Measurements from ENCODE around the gene CDK3.

CDK3 gene

GRCh38 chr17:76009969-76010661 is 9.5 kb downstream of the CDK3 start:
- no peak for TF ChIP-seq EP300 (IDR thresholded peaks at IDR 0.05; ENCODE audit: borderline replicate concordance)
- no peak for TF ChIP-seq EGR1 (IDR thresholded peaks at IDR 0.05)
- TF ChIP-seq CREB1 (IDR thresholded peaks at IDR 0.05; ENCODE audit: low read depth) = no peak
- no peak for TF ChIP-seq TCF12 (IDR thresholded peaks at IDR 0.05; ENCODE audit: low read depth)
- TF ChIP-seq FOXM1 (IDR thresholded peaks at IDR 0.05; ENCODE audit: borderline replicate concordance, low read depth) = no peak
- no peak for TF ChIP-seq USF1 (IDR thresholded peaks at IDR 0.05)
- no peak for TF ChIP-seq YY1 (IDR thresholded peaks at IDR 0.05; ENCODE audit: low read depth)

DNA sequence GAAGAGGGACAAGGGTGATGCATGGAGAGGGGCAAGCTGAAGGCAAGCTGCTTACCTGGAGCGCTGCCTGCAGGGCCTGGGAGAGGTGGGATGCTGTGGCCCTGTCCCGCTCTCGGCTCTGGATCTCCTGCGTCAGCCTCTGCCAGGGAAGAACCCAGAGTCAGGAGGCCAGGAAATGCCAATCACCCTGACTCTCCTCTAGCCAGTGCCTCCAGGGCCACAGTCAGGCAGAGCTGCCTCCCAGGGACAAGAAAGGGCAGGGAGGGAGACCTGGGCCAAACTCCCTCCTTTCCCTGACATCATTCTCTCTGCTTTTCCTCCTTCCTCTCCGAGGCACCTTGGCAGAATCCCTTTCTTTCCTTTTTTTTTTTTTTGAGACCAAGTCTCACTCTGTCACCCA is 11.3 kb downstream of the CDK3 start:
- TF ChIP-seq YY1 (IDR thresholded peaks at IDR 0.05; ENCODE audit: low read depth) = no peak
- TF ChIP-seq FOXM1 (IDR thresholded peaks at IDR 0.05; ENCODE audit: borderline replicate concordance, low read depth) = no peak
- no peak for TF ChIP-seq RAD21 (IDR thresholded peaks at IDR 0.05; ENCODE audit: low read depth)
- TF ChIP-seq REST (IDR thresholded peaks at IDR 0.05; ENCODE audit: low read depth) = no peak
- no peak for TF ChIP-seq USF1 (IDR thresholded peaks at IDR 0.05)

GRCh38 chr17:76013377-76013932 is 12.8 kb downstream of the CDK3 start:
- TF ChIP-seq EP300 (IDR thresholded peaks at IDR 0.05; ENCODE audit: borderline replicate concordance) (no peak), EGR1 (IDR thresholded peaks at IDR 0.05) (no peak), TCF12 (IDR thresholded peaks at IDR 0.05; ENCODE audit: low read depth) (no peak), FOXM1 (IDR thresholded peaks at IDR 0.05; ENCODE audit: borderline replicate concordance, low read depth) (no peak), USF1 (IDR thresholded peaks at IDR 0.05) (no peak), RAD21 (IDR thresholded peaks at IDR 0.05; ENCODE audit: low read depth) (no peak), CEBPB (IDR thresholded peaks at IDR 0.05) (no peak), TEAD4 (IDR thresholded peaks at IDR 0.05) (no peak), TAF1 (IDR thresholded peaks at IDR 0.05; ENCODE audit: low read depth) (no peak), ZBTB7A (IDR thresholded peaks at IDR 0.05; ENCODE audit: low read depth) (no peak), REST (IDR thresholded peaks at IDR 0.05; ENCODE audit: low read depth) (no peak), MAX (IDR thresholded peaks at IDR 0.05) (no peak), NFIC (IDR thresholded peaks at IDR 0.05) (no peak), CREB1 (IDR thresholded peaks at IDR 0.05; ENCODE audit: low read depth) (no peak), YY1 (IDR thresholded peaks at IDR 0.05; ENCODE audit: low read depth) (no peak)

DNA sequence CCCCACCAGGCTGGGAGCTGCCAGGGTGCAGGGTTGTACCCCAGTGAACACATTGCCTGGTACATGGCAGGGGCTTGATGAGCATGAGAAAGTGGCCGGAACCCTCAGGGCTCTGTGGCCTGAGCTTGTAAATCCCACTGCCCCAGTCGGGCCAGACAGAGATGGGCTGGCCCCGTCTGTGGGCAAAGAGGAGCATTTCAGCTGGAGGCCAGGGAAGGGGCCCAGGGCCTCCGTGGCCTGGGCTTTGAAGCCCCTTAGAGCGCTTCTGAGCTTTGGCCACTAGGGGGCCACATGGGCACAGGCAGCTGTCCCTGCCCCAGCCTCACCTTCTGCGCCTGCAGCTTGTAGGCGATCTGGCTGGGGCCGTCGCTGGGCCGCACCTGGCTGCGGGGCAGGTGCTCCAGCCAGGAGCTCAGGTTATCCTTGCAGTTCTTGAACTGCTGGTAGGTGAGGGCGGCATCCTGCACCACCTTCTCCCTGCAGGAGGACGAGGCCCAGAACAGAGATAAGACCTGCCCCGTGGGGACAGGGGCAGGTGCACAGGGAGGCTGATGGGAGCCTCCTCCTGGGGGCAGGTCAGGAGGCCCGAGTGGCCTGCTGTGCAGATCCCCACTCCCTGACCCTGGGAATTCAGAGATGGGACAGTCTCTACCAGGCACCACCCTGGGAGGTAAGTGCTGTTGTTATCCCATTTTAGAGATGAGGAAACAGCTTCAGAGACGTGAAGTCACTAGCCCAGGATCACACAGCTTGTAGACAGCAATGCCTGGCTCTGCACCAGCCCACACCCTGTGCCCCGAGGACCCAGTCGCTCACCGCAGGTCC is 13.7 kb downstream of the CDK3 start:
- TF ChIP-seq RAD21 (IDR thresholded peaks at IDR 0.05; ENCODE audit: low read depth) (peak; percentile 95), CREB1 (IDR thresholded peaks at IDR 0.05; ENCODE audit: low read depth) (no peak)

- TF ChIP-seq MAX (IDR thresholded peaks at IDR 0.05) (no peak), NFIC (IDR thresholded peaks at IDR 0.05) (no peak), EGR1 (IDR thresholded peaks at IDR 0.05) (no peak), CEBPB (IDR thresholded peaks at IDR 0.05) (no peak), TCF12 (IDR thresholded peaks at IDR 0.05; ENCODE audit: low read depth) (no peak), RAD21 (IDR thresholded peaks at IDR 0.05; ENCODE audit: low read depth) (no peak), REST (IDR thresholded peaks at IDR 0.05; ENCODE audit: low read depth) (no peak), EP300 (IDR thresholded peaks at IDR 0.05; ENCODE audit: borderline replicate concordance) (no peak), TAF1 (IDR thresholded peaks at IDR 0.05; ENCODE audit: low read depth) (no peak), TEAD4 (IDR thresholded peaks at IDR 0.05) (no peak), YY1 (IDR thresholded peaks at IDR 0.05; ENCODE audit: low read depth) (no peak), ZBTB7A (IDR thresholded peaks at IDR 0.05; ENCODE audit: low read depth) (no peak)
Measured at GRCh38 chr17:76014925-76015261, 14.2 kb downstream of the CDK3 start.

Data from Ishikawa (cell line).